Tibial nerve (tissue), 4 donors: ENCODE measurements around the gene SLC22A3.

ENCODE experiments used
- CTCF ChIP-seq, 5 experiments: fragments of 200-600 bp in 3 of 5; fragments of 450-650 bp in 2 of 5; sonication (generic) in 3 of 5; IDR thresholded peaks; one replicate each; pipeline ENCODE4 v1.5.1; 2016 to 2019; ENCODE audit warnings: antibody characterized with exemption in 5 of 5, mild to moderate bottlenecking in 3 of 5, moderate library complexity in 2 of 5
- EP300 ChIP-seq, 2 donors: sonication (generic); formaldehyde crosslinking; IDR thresholded peaks; one replicate each; pipeline ENCODE4 v1.6.1; 2017; ENCODE audit warnings: antibody characterized with exemption in 2 of 2, mild to moderate bottlenecking in 1 of 2

GRCh38 chr6:160347259-160348222 is 637 bp upstream of the SLC22A3 start:
- TF ChIP-seq EP300 (IDR thresholded peaks at IDR 0.05) (no peak), CTCF (IDR thresholded peaks at IDR 0.05) (no peak)
